ENCODE results near the gene PRPF6.

GRCh38 chr20:64068386-64069208, 87.7 kb downstream of the PRPF6 start:
- TF ChIP-seq CTCF (conservative IDR thresholded peaks at IDR 0.05): no peak
- TF ChIP-seq EZH2 (IDR thresholded peaks at IDR 0.05; ENCODE audit: low read depth): no peak

Data from PC-9 (cell line).